Endothelial cell of umbilical vein (primary cell): ENCODE measurements around the gene NAV2. TPM values are rescaled to one million over a fixed set of nuclear protein-coding genes. Genes with fewer than 3 reads are reported as not detected.
"Not testable (repeated sequence)": the region's sequence is repeated elsewhere in the genome, so short reads cannot be mapped to it uniquely, and the experiment has no call there.

Experiments used
- BruUV-seq: library from RNA; stranded (reverse); fragments of 400-500 nt; replicated peaks from 2 replicates; lab custom pipeline; 2021; lab: Mats Ljungman, UMichigan
- CTCF ChIA-PET: fragments of 300-600, 350-600 bp; sonication (Branson Sonifier 250); formaldehyde crosslinking; loops from one replicate; lab custom pipeline; 2021; ENCODE audit warnings: antibody characterized with exemption, inconsistent platforms; lab: Charles Lee
- POLR2A ChIA-PET: fragments of 300-600, 350-600 bp; sonication (Branson Sonifier 250); formaldehyde crosslinking; loops from one replicate; lab custom pipeline; 2021; ENCODE audit warnings: antibody characterized with exemption, inconsistent platforms; lab: Charles Lee
- DNase-seq: peaks from one replicate; pipeline ENCODE4 v3.0.0-alpha.2; 2011; ENCODE audit warnings: low read depth, low spot score
- FAIRE-seq: peaks from 2 replicates; lab custom pipeline; 2011; peaks lifted over from hg19 to GRCh38; lab: Jason Lieb, UNC
- H2AFZ ChIP-seq: 2 replicates; pipeline ENCODE4 v1.6.0; 2012; ENCODE audit warnings: low read depth, low read length, control low read depth, inconsistent platforms
- H3K27ac ChIP-seq: 2 replicates; pipeline ENCODE4 v1.5.1; 2011; ENCODE audit warnings: low read depth, mild to moderate bottlenecking, control low read depth, low read length, moderate library complexity; ENCODE audit not compliant: insufficient read depth
- H3K27me3 ChIP-seq, 2 experiments: 2 replicates each; pipeline versions ENCODE4 v1.6.0 to v1.6.1; 2011; ENCODE audit warnings: low read length in 2 of 2, mixed read lengths in 1 of 2; ENCODE audit not compliant: control insufficient read depth in 2 of 2, insufficient read depth in 2 of 2
- H3K36me3 ChIP-seq, 2 experiments: 2 replicates in 1 of 2; 3 replicates in 1 of 2; pipeline ENCODE4 v1.5.1; 2011; ENCODE audit warnings: low read length in 2 of 2, mild to moderate bottlenecking in 1 of 2, moderate library complexity in 1 of 2; ENCODE audit not compliant: control insufficient read depth in 2 of 2, insufficient read depth in 2 of 2; ENCODE audit errors: extremely low read depth in 1 of 2
- H3K4me1 ChIP-seq: 3 replicates; pipeline ENCODE4 v1.5.1; 2011; ENCODE audit warnings: mild to moderate bottlenecking, low read length; ENCODE audit not compliant: control insufficient read depth, insufficient read depth; ENCODE audit errors: extremely low read depth
- H3K4me2 ChIP-seq: 2 replicates; pipeline ENCODE4 v1.6.1; 2011; ENCODE audit warnings: low read length, control low read depth, mixed read lengths; ENCODE audit not compliant: insufficient read depth
- H3K4me3 ChIP-seq, 3 experiments: fragments of 200-600 bp in 1 of 3; sonication (generic), shearing (Covaris generic) in 1 of 3; replicated peaks in 1 of 3; 2 replicates each; pipeline ENCODE4 v1.5.1; 2011 to 2016; ENCODE audit warnings: control low read depth in 3 of 3, low read length in 3 of 3, mild to moderate bottlenecking in 2 of 3, inconsistent platforms in 1 of 3, low read depth in 1 of 3, moderate library complexity in 1 of 3; ENCODE audit not compliant: insufficient read depth in 1 of 3
- H3K79me2 ChIP-seq: 2 replicates; pipeline ENCODE4 v1.6.0; 2012; ENCODE audit warnings: low read length, inconsistent platforms; ENCODE audit not compliant: control insufficient read depth, insufficient read depth
- H3K9ac ChIP-seq: replicated peaks from 2 replicates; pipeline ENCODE3; 2011; ENCODE audit warnings: low read length, control low read depth; ENCODE audit not compliant: insufficient read depth; ENCODE audit errors: extremely low read depth
- H3K9me1 ChIP-seq: replicated peaks from 3 replicates; pipeline ENCODE4 v1.6.0; 2011; ENCODE audit warnings: mild to moderate bottlenecking, low read length; ENCODE audit not compliant: control insufficient read depth, insufficient read depth; ENCODE audit errors: extremely low read depth
- H3K9me3 ChIP-seq: replicated peaks from 2 replicates; pipeline ENCODE4 v1.5.1; 2012; ENCODE audit warnings: low read length, inconsistent platforms; ENCODE audit not compliant: control insufficient read depth, insufficient read depth
- H4K20me1 ChIP-seq: replicated peaks from 2 replicates; pipeline ENCODE3; 2011; ENCODE audit warnings: mild to moderate bottlenecking, low read length; ENCODE audit not compliant: control insufficient read depth, insufficient read depth; ENCODE audit errors: extremely low read depth
- FOS ChIP-seq: IDR thresholded peaks from 2 replicates; pipeline ENCODE4 v1.6.1; 2011; ENCODE audit warnings: mild to moderate bottlenecking, low read length, moderate library complexity, borderline replicate concordance; ENCODE audit not compliant: insufficient read depth
- GATA2 ChIP-seq: IDR thresholded peaks from 2 replicates; pipeline ENCODE4 v1.7.0; 2011; ENCODE audit warnings: low read depth, mild to moderate bottlenecking, moderate library complexity, mixed read lengths, low read length; ENCODE audit not compliant: insufficient read length, insufficient read depth
- JUN ChIP-seq: IDR thresholded peaks from 2 replicates; pipeline ENCODE4 v1.6.1; 2011; ENCODE audit warnings: borderline replicate concordance, low read depth; ENCODE audit not compliant: insufficient read length, insufficient read depth
- MYC ChIP-seq: IDR thresholded peaks from one replicate; pipeline ENCODE4 v1.6.1; 2011; ENCODE audit warnings: mild to moderate bottlenecking, low read depth, low read length
- POLR2A ChIP-seq: IDR thresholded peaks from 2 replicates; pipeline ENCODE4 v1.6.1; 2012; ENCODE audit warnings: low read depth, mild to moderate bottlenecking, control low read depth, low read length
- POLR2AphosphoS5 ChIP-seq: IDR thresholded peaks from 2 replicates; pipeline ENCODE4 v1.6.1; 2012; ENCODE audit warnings: low read depth, mild to moderate bottlenecking, control low read depth, low read length, moderate library complexity; ENCODE audit not compliant: insufficient read depth
- dilution Hi-C: fragments of 300-500 bp; cut with MboI; formaldehyde crosslinking; loops from one replicate; pipeline ENCODE4 v1.15.0; 2019; ENCODE audit warnings: low sequenced_read_pairs; ENCODE audit not compliant: extremely low pct_ligation_motif_present
- intact Hi-C: fragments of 100-400 bp; cut with micrococcal nuclease; formaldehyde crosslinking; loops from one replicate; pipeline ENCODE4 v1.10.0; 2022
- polyA plus RNA-seq, 4 experiments: library from polyadenylated mRNA; depleted of rRNA in 3 of 4; stranded (reverse) in 3 of 4; unstranded in 1 of 4; fragments of >200 nt; gene quantifications; 2 replicates each; pipeline versions ENCODE4 v1.2.1 to v1.2.3, GENCODE V29; 2011 to 2012; ENCODE audit warnings: missing spikeins in 1 of 4
- total RNA-seq: library from RNA; stranded (reverse); gene quantifications from 2 replicates; pipeline ENCODE4 v1.2.3, GENCODE V29; 2021
- TF ChIP-seq, protein P1 (sequence below), 2 donors: IDR thresholded peaks; 1 replicate in 1 of 2; 2 replicates in 1 of 2; pipeline ENCODE4 v1.5.1; 2011; ENCODE audit warnings: low read length in 2 of 2, mild to moderate bottlenecking in 2 of 2, moderate library complexity in 2 of 2, control low read depth in 1 of 2, inconsistent platforms in 1 of 2, low read depth in 1 of 2; ENCODE audit not compliant: insufficient read depth in 1 of 2; ENCODE audit errors: extremely low read depth in 1 of 2
- TF ChIP-seq, protein P2 (sequence below): IDR thresholded peaks from 2 replicates; pipeline ENCODE4 v1.6.1; 2011; ENCODE audit not compliant: insufficient read depth, insufficient read length

NAV2 gene
- total and polyA plus RNA-seq, 2 donors (not counting 3 experiments of a cell fraction or from before 2014, with no cell fraction given), result 10.9 to 68.0 TPM

DNA sequence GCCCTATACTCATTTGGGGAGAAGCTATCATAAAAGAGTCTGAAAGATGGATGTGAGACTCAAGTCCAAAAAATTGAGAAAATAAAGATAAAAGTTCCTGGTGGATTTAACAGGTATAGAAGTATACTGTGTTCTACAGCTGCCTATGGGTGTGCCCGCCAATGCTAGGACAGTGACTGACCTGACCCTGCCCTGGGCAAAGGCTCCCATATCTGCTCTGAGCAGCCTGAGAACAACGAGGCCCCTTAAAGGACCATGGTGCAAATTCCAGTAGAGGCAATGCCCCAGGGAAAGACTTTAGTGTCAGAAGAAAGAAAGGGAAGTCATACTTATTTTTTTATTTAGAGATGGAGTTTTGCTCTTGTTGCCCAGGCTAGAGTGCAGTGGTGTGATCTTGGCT, 181.8 kb downstream of the NAV2 start:
- no peak overlapping the region for H3K27ac ChIP-seq
- no peaks in the 10 kb centered on the region for H4K20me1 ChIP-seq
- H3K9me1 ChIP-seq, result no peaks in the 10 kb centered on the region
- no peak overlapping the region for H3K4me3 ChIP-seq
- CTCF ChIA-PET, result interaction anchor here (0.7 to 0.9 kb wide), 2 partner anchors 9 to 239 kb away, joined by 3 read pairs; no protein-coding TSS in a partner anchor
- peaks cover 7% of the 10 kb centered on the region for H3K4me1 ChIP-seq
- FAIRE-seq (no peak), DNase-seq (no peak)
- peaks cover 3 to 9% of the 10 kb centered on the region in 2 experiments for H3K36me3 ChIP-seq
- H3K9ac ChIP-seq, result no peak overlapping the region
- intact Hi-C loops (no loop called here), dilution Hi-C loops (no loop called here)
- POLR2A ChIA-PET, result no interaction called here
- H3K4me2 ChIP-seq, result no peak overlapping the region
- no peaks in the 10 kb centered on the region for H3K79me2 ChIP-seq
- TF ChIP-seq POLR2AphosphoS5, result no peak
- TF ChIP-seq, protein P1, sequence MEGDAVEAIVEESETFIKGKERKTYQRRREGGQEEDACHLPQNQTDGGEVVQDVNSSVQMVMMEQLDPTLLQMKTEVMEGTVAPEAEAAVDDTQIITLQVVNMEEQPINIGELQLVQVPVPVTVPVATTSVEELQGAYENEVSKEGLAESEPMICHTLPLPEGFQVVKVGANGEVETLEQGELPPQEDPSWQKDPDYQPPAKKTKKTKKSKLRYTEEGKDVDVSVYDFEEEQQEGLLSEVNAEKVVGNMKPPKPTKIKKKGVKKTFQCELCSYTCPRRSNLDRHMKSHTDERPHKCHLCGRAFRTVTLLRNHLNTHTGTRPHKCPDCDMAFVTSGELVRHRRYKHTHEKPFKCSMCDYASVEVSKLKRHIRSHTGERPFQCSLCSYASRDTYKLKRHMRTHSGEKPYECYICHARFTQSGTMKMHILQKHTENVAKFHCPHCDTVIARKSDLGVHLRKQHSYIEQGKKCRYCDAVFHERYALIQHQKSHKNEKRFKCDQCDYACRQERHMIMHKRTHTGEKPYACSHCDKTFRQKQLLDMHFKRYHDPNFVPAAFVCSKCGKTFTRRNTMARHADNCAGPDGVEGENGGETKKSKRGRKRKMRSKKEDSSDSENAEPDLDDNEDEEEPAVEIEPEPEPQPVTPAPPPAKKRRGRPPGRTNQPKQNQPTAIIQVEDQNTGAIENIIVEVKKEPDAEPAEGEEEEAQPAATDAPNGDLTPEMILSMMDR (IDR thresholded peaks at IDR 0.05; ENCODE audit: extremely low read depth in 1 of 2, insufficient read depth in 1 of 2, low read depth in 1 of 2, low read length in 2 of 2), result no peak
- no peak for TF ChIP-seq JUN
- no peak for TF ChIP-seq FOS
- TF ChIP-seq, protein P2, sequence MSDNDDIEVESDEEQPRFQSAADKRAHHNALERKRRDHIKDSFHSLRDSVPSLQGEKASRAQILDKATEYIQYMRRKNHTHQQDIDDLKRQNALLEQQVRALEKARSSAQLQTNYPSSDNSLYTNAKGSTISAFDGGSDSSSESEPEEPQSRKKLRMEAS, result no peak
- TF ChIP-seq MYC, result no peak
- TF ChIP-seq GATA2, result no peak
- TF ChIP-seq POLR2A, result no peak
- no peak overlapping the region for H2AFZ ChIP-seq
- no peaks in the 10 kb centered on the region for H3K27me3 ChIP-seq
- no peaks in the 10 kb centered on the region for H3K9me3 ChIP-seq
- no TSS peak for BruUV-seq

DNA sequence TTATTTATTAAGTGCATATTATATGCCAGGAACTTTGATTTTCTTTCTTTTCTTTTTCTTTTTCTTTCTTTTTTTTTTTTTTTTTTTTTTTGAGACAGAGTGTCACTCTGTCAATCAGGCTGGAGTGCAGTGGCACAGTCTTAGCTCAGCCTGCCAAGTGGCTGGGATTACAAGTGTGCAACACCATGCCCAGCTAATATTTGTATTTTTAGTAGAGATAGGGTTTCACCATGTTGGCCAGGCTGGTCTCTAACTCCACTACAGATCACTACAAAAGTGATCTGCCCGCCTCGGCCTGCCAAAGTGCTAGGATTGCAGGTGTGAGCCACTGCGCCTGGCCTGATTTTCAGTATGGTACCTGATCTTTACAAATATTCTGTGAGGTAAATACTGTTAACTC, 182.4 kb downstream of the NAV2 start:
- H3K79me2 ChIP-seq, H3K9me1 ChIP-seq, H3K4me3 ChIP-seq, FAIRE-seq, H4K20me1 ChIP-seq, dilution Hi-C loops, H3K4me2 ChIP-seq, DNase-seq, intact Hi-C loops, H3K4me1 ChIP-seq, H3K9ac ChIP-seq, H2AFZ ChIP-seq, H3K27me3 ChIP-seq, CTCF ChIA-PET, H3K9me3 ChIP-seq, POLR2A ChIA-PET, BruUV-seq, H3K27ac ChIP-seq, H3K36me3 ChIP-seq: not testable (repeated sequence)
